ENCODE data around the gene HEXD. TPM values are rescaled to one million over a fixed set of nuclear protein-coding genes. Genes with fewer than 3 reads are reported as not detected.

Gene HEXD
- total RNA-seq, 2 donors from 2014 or later: 31.5 to 37.6 TPM

GRCh38 chr17:82412535-82413520 lies 5.3 kb upstream of the HEXD start:
- Mint-ChIP-seq H3K36me3 (ENCODE audit: low read depth) (peaks cover 3% of the 10 kb centered on the region), H3K27me3 (ENCODE audit: insufficient read depth) (no peaks in the 10 kb centered on the region), H3K27ac (no peak overlapping the region), H3K4me3 (no peak overlapping the region), H3K9me3 (no peaks in the 10 kb centered on the region), H3K4me1 (no peaks in the 10 kb centered on the region)
- no peak overlapping the region for H3K27ac ChIP-seq (ENCODE audit: low read depth, low read length)
- no peak overlapping the region for H3K4me3 ChIP-seq (ENCODE audit: low read length)
- 94 to 96% methylated on average over 18 to 29 of the region's 29 CpGs for WGBS, 2 experiments (ENCODE audit: insufficient coverage in 1 of 2, insufficient read length in 1 of 2)
- no peak for DNase-seq
- peaks cover 4% of the 10 kb centered on the region for H3K36me3 ChIP-seq (ENCODE audit: control insufficient read depth, insufficient read depth, low read length)
- no peaks in the 10 kb centered on the region for H3K9me3 ChIP-seq (ENCODE audit: control insufficient read depth, low read length)
- H3K27me3 ChIP-seq (ENCODE audit: control insufficient read depth, insufficient read depth, low read length, poor library complexity, severe bottlenecking): no peaks in the 10 kb centered on the region
- no peak overlapping the region for H3K9ac ChIP-seq (ENCODE audit: extremely low read depth, low read length, poor library complexity, severe bottlenecking)
- no peaks in the 10 kb centered on the region for H3K4me1 ChIP-seq (ENCODE audit: control insufficient read depth, insufficient read depth, low read length)
- no peak for TF ChIP-seq CTCF (conservative IDR thresholded peaks at IDR 0.05)

DNA sequence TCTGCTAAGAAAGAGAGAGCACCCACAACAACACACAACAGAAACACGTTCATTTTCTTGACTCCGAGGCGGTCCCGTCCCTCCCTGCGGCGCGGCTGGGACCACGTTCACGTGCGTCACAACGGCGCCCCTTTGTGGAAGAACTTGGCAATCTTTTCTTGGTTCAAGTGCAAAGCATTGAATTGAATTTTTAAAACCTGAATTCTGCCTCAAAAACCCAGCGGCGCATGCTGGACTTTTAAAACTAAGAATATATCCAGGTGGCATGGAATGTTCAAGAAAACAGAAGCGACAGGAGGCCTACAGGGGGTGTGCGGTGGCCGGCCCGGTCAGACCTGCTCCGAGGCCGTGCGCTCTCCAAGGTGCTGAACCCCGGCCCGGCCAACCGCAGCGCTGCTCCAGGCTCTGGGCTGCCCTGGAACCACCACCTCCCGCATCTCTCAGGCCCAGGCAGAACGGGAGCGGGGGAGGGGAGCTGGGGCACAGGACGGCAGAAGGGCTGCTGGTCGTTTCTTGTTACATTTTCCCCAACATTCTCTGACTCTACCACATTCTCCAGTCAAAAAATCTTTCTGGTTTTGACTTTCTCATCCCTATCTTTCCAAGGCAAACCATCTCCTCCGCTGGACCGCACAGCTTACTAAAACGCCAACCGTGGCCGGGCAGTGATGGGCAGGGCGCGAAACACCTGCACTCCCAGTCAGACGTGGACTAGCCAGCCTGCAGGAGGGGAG lies 3.4 kb upstream of the HEXD start:
- Mint-ChIP-seq H3K27ac (no peak overlapping the region), H3K4me3 (no peak overlapping the region)

More for the DNA sequence above, 3.4 kb upstream of the HEXD start:
- Histone ChIP-seq H3K4me1 (ENCODE audit: control insufficient read depth, insufficient read depth, low read length) (no peaks in the 10 kb centered on the region), H3K27me3 (ENCODE audit: control insufficient read depth, insufficient read depth, low read length, poor library complexity, severe bottlenecking) (no peaks in the 10 kb centered on the region), H3K9ac (ENCODE audit: extremely low read depth, low read length, poor library complexity, severe bottlenecking) (no peak overlapping the region), H3K9me3 (ENCODE audit: control insufficient read depth, low read length) (no peaks in the 10 kb centered on the region), H3K4me3 (ENCODE audit: low read length) (no peak overlapping the region), H3K36me3 (ENCODE audit: control insufficient read depth, insufficient read depth, low read length) (peaks cover 4% of the 10 kb centered on the region), H3K27ac (ENCODE audit: low read depth, low read length) (no peak overlapping the region)
- Mint-ChIP-seq H3K36me3 (ENCODE audit: low read depth) (peaks cover 4% of the 10 kb centered on the region), H3K27me3 (ENCODE audit: insufficient read depth) (no peaks in the 10 kb centered on the region), H3K9me3 (no peaks in the 10 kb centered on the region), H3K4me1 (no peaks in the 10 kb centered on the region)
- WGBS, 2 experiments (ENCODE audit: insufficient coverage in 1 of 2, insufficient read length in 1 of 2): 13 to 32% methylated on average over 18 to 38 of the region's 38 CpGs
- TF ChIP-seq CTCF (conservative IDR thresholded peaks at IDR 0.05): peak; percentile 93
- DNase-seq: peak; percentile 98
